Measurements from ENCODE around the gene SLC37A4.
"Not testable (repeated sequence)": the region's sequence is repeated elsewhere in the genome, so short reads cannot be mapped to it uniquely, and the experiment has no call there.

The SLC37A4 gene

DNA sequence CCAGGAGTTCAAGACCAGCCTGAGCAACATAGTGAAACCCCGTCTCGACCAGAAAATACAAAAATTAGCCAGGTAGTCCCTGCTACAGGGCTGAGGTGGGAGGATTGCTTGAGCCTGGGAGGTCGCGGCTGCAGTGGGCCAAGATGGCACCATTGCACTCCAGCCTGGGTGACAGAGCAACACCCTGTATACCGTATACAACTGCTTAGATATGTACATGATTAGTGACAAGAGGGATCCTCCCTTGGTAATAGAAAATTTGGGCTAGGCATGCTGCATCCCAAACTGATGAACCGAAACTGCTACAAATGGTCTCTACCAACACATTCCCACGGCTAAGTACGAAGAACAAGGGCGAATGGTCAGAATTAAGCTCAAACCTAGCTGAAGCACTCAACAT, 12.2 kb upstream of the SLC37A4 start:
- peaks cover 25 to 36% of the 10 kb centered on the region in 2 donors for H3K36me3 ChIP-seq (replicated peaks in 1 of 2; ENCODE audit: control insufficient read depth in 2 of 2, insufficient read depth in 2 of 2, low read length in 2 of 2)
- H2BK120ac ChIP-seq (ENCODE audit: low read depth, low read length): no peak overlapping the region
- DNase-seq (ENCODE audit: low spot score): no peak
- peaks cover 0 to 4% of the 10 kb centered on the region in 2 donors for H3K4me1 ChIP-seq (ENCODE audit: control insufficient read depth in 2 of 2, insufficient read depth in 1 of 2, low read depth in 1 of 2, low read length in 2 of 2)
- no peak overlapping the region for H2BK15ac ChIP-seq (ENCODE audit: low read length)
- no peak overlapping the region for H3K23ac ChIP-seq (ENCODE audit: low read depth, low read length, poor library complexity)
- H2AK5ac ChIP-seq (ENCODE audit: low read depth, low read length): no peak overlapping the region
- no peak overlapping the region for H2BK5ac ChIP-seq (ENCODE audit: low read length)
- no peak overlapping the region for H3K18ac ChIP-seq (ENCODE audit: low read length)
- H2AFZ ChIP-seq (ENCODE audit: low read length): no peak overlapping the region
- no peak overlapping the region for H3K27ac ChIP-seq (replicated peaks; ENCODE audit: low read length)
- H3K14ac ChIP-seq (ENCODE audit: low read length): no peak overlapping the region
- no peak overlapping the region for H4K8ac ChIP-seq (ENCODE audit: low read depth, low read length)
- no peak overlapping the region for H3K4me3 ChIP-seq (ENCODE audit: low read length in 2 of 2)
- H3K4me2 ChIP-seq (ENCODE audit: insufficient read depth, low read length, poor library complexity, severe bottlenecking): no peak overlapping the region
- WGBS, 2 donors (ENCODE audit: extremely low coverage in 2 of 2, insufficient read length in 2 of 2, insufficient replicate concordance in 1 of 2): no CpG with 5 or more reads among the region's 9 CpGs
- no peak overlapping the region for H4K91ac ChIP-seq (ENCODE audit: low read depth, low read length, poor library complexity)
- peaks cover 3% of the 10 kb centered on the region for H3K79me1 ChIP-seq (ENCODE audit: low read depth, low read length)
- no peaks in the 10 kb centered on the region for H3K27me3 ChIP-seq (ENCODE audit: control insufficient read depth in 3 of 3, insufficient read depth in 3 of 3, low read depth in 1 of 3, low read length in 3 of 3)
- H3K9me3 ChIP-seq (replicated peaks in 1 of 2; ENCODE audit: control insufficient read depth in 2 of 2, insufficient read depth in 1 of 2, low read depth in 1 of 2, low read length in 2 of 2): no peaks in the 10 kb centered on the region
- no peak overlapping the region for H3K9ac ChIP-seq (ENCODE audit: low read depth, low read length, poor library complexity)
- H3K4ac ChIP-seq (ENCODE audit: low read length): no peak overlapping the region
- no peak overlapping the region for H2BK12ac ChIP-seq (ENCODE audit: low read length)

DNA sequence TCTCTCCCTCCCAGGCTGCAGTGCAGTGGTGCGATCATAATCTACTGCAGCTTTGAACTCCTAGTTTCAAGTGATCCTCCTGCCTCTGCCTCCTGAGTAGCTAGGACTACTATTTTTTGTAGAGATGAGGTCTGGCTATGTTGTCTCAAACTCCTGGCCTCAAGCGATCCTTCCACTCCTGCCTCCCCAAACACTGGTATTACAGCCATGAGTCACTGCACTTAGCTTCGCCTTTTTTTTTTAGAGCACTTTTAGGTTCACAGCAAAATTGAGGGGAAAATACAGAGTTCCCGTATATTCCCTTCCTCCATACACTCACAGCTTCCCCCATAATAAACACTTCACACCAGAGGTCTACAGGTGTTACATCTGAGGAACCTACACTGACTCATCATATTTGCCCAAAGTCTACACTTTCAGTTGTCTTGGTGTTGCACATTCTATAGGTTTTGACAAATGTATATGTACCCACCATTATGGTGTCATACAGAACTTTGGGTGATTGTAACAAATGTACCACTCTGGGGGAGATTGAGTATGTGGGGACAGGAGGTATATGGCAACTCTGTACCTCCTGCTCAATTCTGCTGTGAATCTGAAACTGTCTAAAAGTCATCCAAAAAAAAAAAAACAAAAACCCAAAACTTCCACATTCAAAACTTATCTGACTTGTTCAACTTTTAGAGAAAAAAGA, 11.3 kb upstream of the SLC37A4 start:
- no peak overlapping the region for H3K18ac ChIP-seq (ENCODE audit: low read length)
- H4K8ac ChIP-seq (ENCODE audit: low read depth, low read length): no peak overlapping the region
- H2AFZ ChIP-seq (ENCODE audit: low read length): no peak overlapping the region
- no peak overlapping the region for H3K4me3 ChIP-seq (ENCODE audit: low read length in 2 of 2)
- no peak overlapping the region for H3K27ac ChIP-seq (replicated peaks; ENCODE audit: low read length)
- no peak overlapping the region for H2BK120ac ChIP-seq (ENCODE audit: low read depth, low read length)
- H3K36me3 ChIP-seq (replicated peaks in 1 of 2; ENCODE audit: control insufficient read depth in 2 of 2, insufficient read depth in 2 of 2, low read length in 2 of 2): peaks cover 17 to 27% of the 10 kb centered on the region in 2 donors
- no peak overlapping the region for H4K91ac ChIP-seq (ENCODE audit: low read depth, low read length, poor library complexity)
- H3K14ac ChIP-seq (ENCODE audit: low read length): no peak overlapping the region
- H3K4me2 ChIP-seq (ENCODE audit: insufficient read depth, low read length, poor library complexity, severe bottlenecking): no peak overlapping the region
- no peak overlapping the region for H2BK5ac ChIP-seq (ENCODE audit: low read length)
- no peaks in the 10 kb centered on the region for H3K9me3 ChIP-seq (replicated peaks in 1 of 2; ENCODE audit: control insufficient read depth in 2 of 2, insufficient read depth in 1 of 2, low read depth in 1 of 2, low read length in 2 of 2)
- H3K4me1 ChIP-seq (ENCODE audit: control insufficient read depth in 2 of 2, insufficient read depth in 1 of 2, low read depth in 1 of 2, low read length in 2 of 2): peaks cover 0 to 4% of the 10 kb centered on the region in 2 donors
- WGBS, 2 donors (ENCODE audit: extremely low coverage in 2 of 2, insufficient read length in 2 of 2, insufficient replicate concordance in 1 of 2): no CpG with 5 or more reads among the region's 4 CpGs
- no peak overlapping the region for H3K9ac ChIP-seq (ENCODE audit: low read depth, low read length, poor library complexity)
- H3K4ac ChIP-seq (ENCODE audit: low read length): no peak overlapping the region
- no peaks in the 10 kb centered on the region for H3K79me1 ChIP-seq (ENCODE audit: low read depth, low read length)
- no peak overlapping the region for H2BK15ac ChIP-seq (ENCODE audit: low read length)
- no peak overlapping the region for H2BK12ac ChIP-seq (ENCODE audit: low read length)
- no peak overlapping the region for H2AK5ac ChIP-seq (ENCODE audit: low read depth, low read length)
- DNase-seq (ENCODE audit: low spot score): no peak
- no peak overlapping the region for H3K23ac ChIP-seq (ENCODE audit: low read depth, low read length, poor library complexity)
- H3K27me3 ChIP-seq (ENCODE audit: control insufficient read depth in 3 of 3, insufficient read depth in 3 of 3, low read depth in 1 of 3, low read length in 3 of 3): no peaks in the 10 kb centered on the region

DNA sequence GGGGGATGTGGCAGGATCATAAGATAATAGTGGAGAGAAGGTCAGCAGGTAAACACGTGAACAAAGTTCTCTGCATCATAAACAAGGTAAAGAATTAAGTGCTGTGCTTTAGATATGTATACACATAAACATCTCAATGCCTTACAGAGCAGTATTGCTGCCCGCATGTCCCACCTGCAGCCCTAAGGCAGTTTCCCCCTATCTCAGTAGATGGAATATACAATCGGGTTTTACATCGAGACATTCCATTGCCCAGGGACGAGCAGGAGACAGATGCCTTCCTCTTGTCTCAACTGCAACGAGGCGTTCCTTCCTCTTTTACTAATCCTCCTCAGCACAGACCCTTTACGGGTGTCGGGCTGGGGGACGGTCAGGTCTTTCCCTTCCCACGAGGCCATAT, 8.8 kb upstream of the SLC37A4 start:
- H3K23ac ChIP-seq (ENCODE audit: low read depth, low read length, poor library complexity); H2BK12ac ChIP-seq (ENCODE audit: low read length); H3K14ac ChIP-seq (ENCODE audit: low read length); H3K4me2 ChIP-seq (ENCODE audit: insufficient read depth, low read length, poor library complexity, severe bottlenecking); H2BK5ac ChIP-seq (ENCODE audit: low read length); H3K27ac ChIP-seq (replicated peaks; ENCODE audit: low read length); H3K36me3 ChIP-seq (replicated peaks in 1 of 2; ENCODE audit: control insufficient read depth in 2 of 2, insufficient read depth in 2 of 2, low read length in 2 of 2); H3K9ac ChIP-seq (ENCODE audit: low read depth, low read length, poor library complexity); H3K79me1 ChIP-seq (ENCODE audit: low read depth, low read length); H2AK5ac ChIP-seq (ENCODE audit: low read depth, low read length); H3K27me3 ChIP-seq (ENCODE audit: control insufficient read depth in 3 of 3, insufficient read depth in 3 of 3, low read depth in 1 of 3, low read length in 3 of 3); DNase-seq (ENCODE audit: low spot score); H3K18ac ChIP-seq (ENCODE audit: low read length); H4K8ac ChIP-seq (ENCODE audit: low read depth, low read length); H4K91ac ChIP-seq (ENCODE audit: low read depth, low read length, poor library complexity); H3K9me3 ChIP-seq (replicated peaks in 1 of 2; ENCODE audit: control insufficient read depth in 2 of 2, insufficient read depth in 1 of 2, low read depth in 1 of 2, low read length in 2 of 2); H3K4me3 ChIP-seq (ENCODE audit: low read length in 2 of 2); H3K4ac ChIP-seq (ENCODE audit: low read length); H2BK120ac ChIP-seq (ENCODE audit: low read depth, low read length); H2BK15ac ChIP-seq (ENCODE audit: low read length); H3K4me1 ChIP-seq (ENCODE audit: control insufficient read depth in 2 of 2, insufficient read depth in 1 of 2, low read depth in 1 of 2, low read length in 2 of 2): not testable (repeated sequence)
- H2AFZ ChIP-seq (ENCODE audit: low read length): peak overlapping the region; percentile 56
- no CpG with 5 or more reads among the region's 11 CpGs for WGBS, 2 donors (ENCODE audit: extremely low coverage in 2 of 2, insufficient read length in 2 of 2, insufficient replicate concordance in 1 of 2)

DNA sequence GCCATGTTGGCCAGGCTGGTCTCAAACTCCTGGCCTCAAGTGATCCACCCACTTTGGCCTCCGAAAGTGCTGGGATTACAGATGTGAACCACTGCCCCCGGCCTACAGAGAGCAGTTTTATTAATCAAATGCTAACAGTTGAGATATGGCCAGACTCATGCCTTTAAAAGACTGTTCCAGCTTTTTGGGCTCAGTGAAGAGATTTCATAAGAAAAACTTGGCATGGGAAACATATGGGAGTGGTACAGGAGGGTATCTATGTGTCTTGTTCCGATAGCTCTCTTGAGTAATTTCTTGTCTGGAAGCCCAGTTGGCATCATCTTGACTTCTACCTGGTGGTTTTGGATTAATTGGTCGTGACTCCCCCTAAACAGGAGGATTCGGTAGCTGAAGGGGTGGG, 8.2 kb upstream of the SLC37A4 start:
- Histone ChIP-seq H2AK5ac (ENCODE audit: low read depth, low read length) (no peak overlapping the region), H3K79me1 (ENCODE audit: low read depth, low read length) (no peaks in the 10 kb centered on the region), H3K4me3 (ENCODE audit: low read length in 2 of 2) (no peak overlapping the region), H2BK120ac (ENCODE audit: low read depth, low read length) (no peak overlapping the region), H3K18ac (ENCODE audit: low read length) (no peak overlapping the region), H3K4me2 (ENCODE audit: insufficient read depth, low read length, poor library complexity, severe bottlenecking) (no peak overlapping the region), H4K91ac (ENCODE audit: low read depth, low read length, poor library complexity) (no peak overlapping the region), H2BK5ac (ENCODE audit: low read length) (no peak overlapping the region), H2BK12ac (ENCODE audit: low read length) (no peak overlapping the region), H3K23ac (ENCODE audit: low read depth, low read length, poor library complexity) (no peak overlapping the region), H3K9ac (ENCODE audit: low read depth, low read length, poor library complexity) (no peak overlapping the region), H4K8ac (ENCODE audit: low read depth, low read length) (no peak overlapping the region), H3K27me3 (ENCODE audit: control insufficient read depth in 3 of 3, insufficient read depth in 3 of 3, low read depth in 1 of 3, low read length in 3 of 3) (no peaks in the 10 kb centered on the region), H3K4me1 (ENCODE audit: control insufficient read depth in 2 of 2, insufficient read depth in 1 of 2, low read depth in 1 of 2, low read length in 2 of 2) (peaks cover 0 to 4% of the 10 kb centered on the region in 2 donors), H2BK15ac (ENCODE audit: low read length) (no peak overlapping the region), H3K4ac (ENCODE audit: low read length) (no peak overlapping the region), H3K14ac (ENCODE audit: low read length) (no peak overlapping the region), H3K36me3 (replicated peaks in 1 of 2; ENCODE audit: control insufficient read depth in 2 of 2, insufficient read depth in 2 of 2, low read length in 2 of 2) (no peaks in the 10 kb centered on the region), H3K9me3 (replicated peaks in 1 of 2; ENCODE audit: control insufficient read depth in 2 of 2, insufficient read depth in 1 of 2, low read depth in 1 of 2, low read length in 2 of 2) (no peaks in the 10 kb centered on the region), H3K27ac (replicated peaks; ENCODE audit: low read length) (no peak overlapping the region), H2AFZ (ENCODE audit: low read length) (no peak overlapping the region)
- WGBS, 2 donors (ENCODE audit: extremely low coverage in 2 of 2, insufficient read length in 2 of 2, insufficient replicate concordance in 1 of 2): no CpG with 5 or more reads among the region's 5 CpGs
- no peak for DNase-seq (ENCODE audit: low spot score)
